ENCODE results near the gene MED12L.

Gene MED12L

GRCh38 chr3:151456065-151456464, 370.6 kb downstream of the MED12L start:
- DNase-seq (ENCODE audit: low read depth, low spot score), result no peak

GRCh38 chr3:151459358-151459757, 373.9 kb downstream of the MED12L start:
- no peak for DNase-seq (ENCODE audit: low read depth, low spot score)

GRCh38 chr3:151460228-151460627, 374.8 kb downstream of the MED12L start:
- no peak for DNase-seq (ENCODE audit: low read depth, low spot score)

- DNase-seq (ENCODE audit: low read depth, low spot score), result no peak
Observed at GRCh38 chr3:151460774-151461450, 375.4 kb downstream of the MED12L start, which contains the start of gene IGSF10. IGSF10 (minus strand) TSS chr3:151461061; CDS start chr3:151458709, 2,352 bp downstream.

GRCh38 chr3:151462278-151462780, 376.9 kb downstream of the MED12L start:
- DNase-seq (ENCODE audit: low read depth, low spot score), result no peak

- DNase-seq (ENCODE audit: low read depth, low spot score), result no peak
Observed at GRCh38 chr3:151462991-151463390, 377.5 kb downstream of the MED12L start.

GRCh38 chr3:151467069-151467468, 381.6 kb downstream of the MED12L start:
- no peak for DNase-seq (ENCODE audit: low read depth, low spot score)

GRCh38 chr3:151468284-151468917, 382.9 kb downstream of the MED12L start:
- DNase-seq (ENCODE audit: low read depth, low spot score), result no peak

- no peak for DNase-seq (ENCODE audit: low read depth, low spot score)
Observed at GRCh38 chr3:151476344-151477018, 391.0 kb downstream of the MED12L start.

- DNase-seq (ENCODE audit: low read depth, low spot score), result no peak
Observed at GRCh38 chr3:151477591-151478334, 392.3 kb downstream of the MED12L start.

GRCh38 chr3:151478335-151478697, 392.9 kb downstream of the MED12L start:
- no peak for DNase-seq (ENCODE audit: low read depth, low spot score)

GRCh38 chr3:151479452-151479851, 394.0 kb downstream of the MED12L start:
- DNase-seq (ENCODE audit: low read depth, low spot score), result no peak

GRCh38 chr3:151480492-151480891, 395.0 kb downstream of the MED12L start:
- DNase-seq (ENCODE audit: low read depth, low spot score), result no peak

GRCh38 chr3:151483488-151483887, 398.0 kb downstream of the MED12L start:
- no peak for DNase-seq (ENCODE audit: low read depth, low spot score)

GRCh38 chr3:151483961-151484520, 398.6 kb downstream of the MED12L start:
- DNase-seq (ENCODE audit: low read depth, low spot score), result no peak
